SIG-M5 (cell line): ENCODE results near the gene CUL3.

Experiments
- DNase-seq: peaks from one replicate; lab custom pipeline; 2025; lab: John Stamatoyannopoulos, UW

CUL3 gene

GRCh38 chr2:224472137-224472536 is 113.0 kb downstream of the CUL3 start:
- DNase-seq, result no peak

DNA sequence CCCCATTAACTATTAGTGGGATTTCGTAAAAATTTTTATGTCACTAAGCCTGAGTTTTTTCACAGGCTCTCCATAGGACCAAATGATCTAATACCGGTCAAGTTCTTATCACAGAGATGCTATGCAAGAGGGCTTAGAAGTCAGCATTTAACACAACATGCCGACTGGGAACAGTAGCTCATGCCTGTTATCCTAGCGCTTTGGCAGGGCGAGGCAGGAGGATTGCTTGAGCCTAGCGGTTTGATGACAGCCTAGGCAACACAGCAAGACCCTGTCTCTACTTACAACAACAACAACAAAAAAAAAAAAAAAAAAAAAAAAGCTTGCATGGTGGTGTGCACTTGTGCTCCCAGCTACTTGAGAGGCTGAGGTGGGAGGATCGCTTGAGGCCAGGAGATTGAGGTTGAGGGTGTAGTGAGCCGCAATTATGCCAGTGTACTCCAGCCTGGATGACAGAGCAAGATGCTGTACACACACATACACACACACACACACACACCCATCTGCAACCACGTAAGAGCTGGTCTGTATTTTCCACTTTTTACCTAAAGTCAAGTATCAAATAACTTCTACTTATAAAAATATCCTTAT is 115.7 kb downstream of the CUL3 start:
- DNase-seq, result no peak

- DNase-seq, result no peak
Measured at GRCh38 chr2:224466304-224466895, 118.8 kb downstream of the CUL3 start.

DNA sequence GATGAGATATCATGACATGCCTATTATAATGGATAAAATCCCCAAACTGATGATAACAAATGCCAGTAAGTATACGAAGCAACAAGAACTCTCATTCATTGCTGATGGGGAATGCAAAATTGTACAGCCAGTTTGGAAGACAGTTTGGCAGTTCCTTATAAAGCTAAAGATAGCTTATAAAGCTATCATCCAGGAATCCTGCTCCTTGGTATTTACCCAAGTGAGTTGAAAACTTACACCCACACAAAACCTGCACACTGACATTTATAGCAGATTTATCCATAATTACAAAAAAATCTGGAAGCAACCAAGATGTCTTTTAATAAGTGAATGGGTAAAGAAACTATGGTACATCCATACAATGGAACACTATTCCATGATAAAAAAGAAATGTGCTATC is 123.8 kb downstream of the CUL3 start:
- DNase-seq, result no peak

GRCh38 chr2:224457408-224458096 is 127.6 kb downstream of the CUL3 start:
- no peak for DNase-seq

- no peak for DNase-seq
Measured at GRCh38 chr2:224453892-224454291, 131.3 kb downstream of the CUL3 start.

GRCh38 chr2:224449212-224450147 is 135.7 kb downstream of the CUL3 start:
- no peak for DNase-seq

- no peak for DNase-seq
Measured at GRCh38 chr2:224448236-224448635, 136.9 kb downstream of the CUL3 start.

- DNase-seq, result no peak
Measured at GRCh38 chr2:224444783-224445182, 140.4 kb downstream of the CUL3 start.

GRCh38 chr2:224444021-224444420 is 141.1 kb downstream of the CUL3 start:
- DNase-seq, result no peak

DNA sequence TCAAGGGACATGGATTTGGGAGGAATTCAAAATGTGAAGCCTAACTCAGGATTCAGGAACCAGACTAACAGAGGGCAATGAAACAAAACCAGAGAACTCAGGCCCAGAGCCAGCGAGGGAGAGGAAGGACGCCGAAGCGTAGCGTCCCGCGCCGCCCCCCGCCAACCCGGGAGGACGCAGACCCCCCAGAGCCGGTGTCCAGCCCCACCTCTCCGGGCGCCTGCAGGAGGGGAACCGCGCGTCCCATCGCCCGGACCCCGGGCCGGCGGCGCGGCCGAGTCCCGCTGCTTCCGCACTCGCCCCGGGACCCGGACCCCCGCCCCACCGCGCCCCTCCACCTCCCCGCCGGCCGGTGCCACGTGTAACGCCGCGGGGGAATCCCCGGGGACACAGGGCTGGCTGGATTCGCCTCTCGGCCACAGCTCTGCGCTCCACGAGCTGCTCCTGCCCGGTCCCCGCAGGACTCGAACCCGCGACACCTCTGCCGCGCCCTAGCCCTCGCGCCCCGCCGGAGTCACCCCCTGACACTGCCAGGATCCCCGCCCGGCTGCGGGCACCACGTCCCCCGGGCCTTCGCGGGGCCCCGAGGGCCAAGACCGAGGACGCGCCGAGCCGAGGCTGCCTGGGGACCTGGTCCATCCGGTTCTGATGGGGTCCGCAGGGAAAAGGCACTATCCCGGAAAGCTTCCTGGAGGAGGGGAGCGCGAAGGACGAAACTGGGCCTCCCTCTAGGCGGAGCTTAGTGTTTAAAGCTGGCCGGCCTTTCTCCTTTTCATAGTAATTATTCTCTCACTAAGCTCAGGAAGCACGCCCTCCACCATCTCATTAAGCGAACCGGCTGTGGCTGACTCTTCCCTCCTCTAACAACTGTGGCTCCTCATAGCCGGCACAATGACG is 142.8 kb downstream of the CUL3 start:
- DNase-seq, result no peak

DNA sequence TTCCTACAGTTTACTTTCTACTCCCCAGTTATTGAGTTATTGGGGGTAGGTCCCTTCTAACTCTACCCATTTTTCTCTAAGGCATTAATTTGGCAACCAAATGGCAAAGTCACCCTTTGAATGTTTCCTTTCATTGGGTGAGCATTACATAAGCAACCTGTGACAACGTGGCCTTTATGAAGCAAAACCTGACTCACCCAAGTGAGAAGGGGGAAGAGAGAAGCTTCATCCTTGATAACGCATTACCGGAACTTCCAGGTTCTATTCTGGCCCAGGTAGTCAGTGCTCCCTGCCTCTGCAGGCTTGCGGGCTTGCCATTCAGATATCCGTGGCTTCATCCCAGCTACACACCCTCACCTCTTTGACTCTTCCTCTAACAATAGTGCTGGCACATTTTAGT is 144.2 kb downstream of the CUL3 start:
- no peak for DNase-seq

DNA sequence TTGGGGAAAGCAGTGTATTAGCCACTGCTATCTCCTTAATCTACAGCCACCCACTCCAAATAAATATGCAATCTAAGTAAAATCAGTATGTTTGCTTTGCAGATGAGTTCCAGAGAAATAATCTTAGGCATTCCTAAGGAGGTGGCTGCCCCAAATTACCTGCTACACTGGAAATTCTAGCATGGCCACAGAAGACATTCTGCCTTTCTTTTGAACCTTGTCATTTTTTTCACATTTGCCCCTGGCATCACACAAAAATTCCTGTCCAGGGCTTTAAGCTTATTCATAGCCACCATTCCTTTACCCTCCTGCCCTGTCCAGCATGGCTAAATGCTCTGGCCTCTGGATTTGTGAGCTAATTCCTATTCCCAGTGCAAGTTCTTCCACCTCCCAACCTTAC is 146.4 kb downstream of the CUL3 start:
- no peak for DNase-seq

GRCh38 chr2:224436634-224437033 is 148.5 kb downstream of the CUL3 start:
- DNase-seq, result no peak

GRCh38 chr2:224434618-224435017 is 150.5 kb downstream of the CUL3 start:
- DNase-seq, result no peak

DNA sequence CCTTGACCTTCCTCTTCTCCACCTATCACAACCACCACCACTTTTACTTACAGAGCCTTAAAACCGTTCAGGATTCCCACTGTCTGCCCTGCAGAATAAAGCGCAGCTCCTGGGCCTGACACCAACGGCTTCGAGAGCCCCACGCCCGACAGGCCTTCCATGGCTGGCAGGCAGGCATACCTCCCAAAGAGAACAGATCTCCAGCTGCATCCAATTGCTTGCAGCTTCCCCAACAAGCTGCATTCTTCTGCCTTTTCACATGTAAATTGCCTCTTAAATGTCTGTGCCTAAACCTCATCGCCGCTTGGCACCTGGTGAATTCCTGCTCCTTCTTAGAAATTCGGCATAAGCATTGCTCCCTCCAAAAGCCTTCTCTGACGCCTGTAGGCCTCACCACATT is 151.7 kb downstream of the CUL3 start:
- DNase-seq, result no peak

GRCh38 chr2:224432003-224432579 is 153.1 kb downstream of the CUL3 start:
- DNase-seq, result no peak

DNA sequence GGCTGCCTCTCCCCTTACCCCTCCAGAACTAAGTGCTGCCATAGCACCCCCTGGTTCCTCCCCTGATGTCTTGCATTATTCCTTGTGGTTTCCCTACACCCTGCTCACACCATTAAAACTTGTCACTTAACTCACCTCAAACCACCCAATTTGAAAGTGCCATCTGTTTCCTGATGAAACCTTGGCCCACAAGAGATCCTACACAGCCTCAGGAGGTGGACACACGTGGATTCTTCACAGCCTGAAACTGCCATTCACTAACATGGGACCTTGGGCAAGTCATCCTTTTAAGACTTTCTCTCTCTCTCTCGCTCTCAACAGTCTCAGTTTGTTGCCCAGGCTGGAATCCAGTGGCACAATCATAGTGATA is 155.7 kb downstream of the CUL3 start:
- no peak for DNase-seq

DNA sequence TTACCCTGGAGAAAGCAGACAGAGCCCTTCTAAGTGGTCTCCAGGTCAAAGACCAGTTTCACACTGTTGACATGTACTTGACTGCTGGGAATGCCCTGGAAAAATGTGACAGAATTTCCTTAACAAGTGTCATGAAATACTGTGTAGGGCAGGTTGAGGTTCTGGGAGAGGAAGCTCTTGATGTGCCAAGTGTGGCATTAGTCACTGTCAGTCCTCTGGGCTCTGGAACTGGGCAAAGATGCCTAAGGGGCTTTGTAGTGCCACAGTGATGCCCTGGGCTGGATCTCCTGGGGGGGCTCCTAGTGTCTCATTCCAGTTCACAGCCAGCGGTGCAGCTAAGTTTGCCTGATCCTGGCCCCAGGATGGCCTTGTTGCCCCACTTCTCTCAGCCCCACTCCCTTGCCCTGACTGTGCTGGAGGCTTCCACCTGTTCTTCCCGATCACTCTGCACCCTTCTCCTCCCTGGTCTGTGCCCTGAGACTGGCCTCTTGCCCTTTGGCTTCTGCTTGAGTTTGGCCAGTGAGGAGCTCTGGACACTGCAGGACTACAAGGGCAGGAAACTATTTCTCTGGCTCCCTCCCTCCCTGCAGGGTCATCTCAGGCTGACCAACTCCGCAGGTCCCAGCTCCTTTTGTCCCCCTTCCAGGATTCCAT is 156.2 kb downstream of the CUL3 start:
- DNase-seq, result no peak

DNA sequence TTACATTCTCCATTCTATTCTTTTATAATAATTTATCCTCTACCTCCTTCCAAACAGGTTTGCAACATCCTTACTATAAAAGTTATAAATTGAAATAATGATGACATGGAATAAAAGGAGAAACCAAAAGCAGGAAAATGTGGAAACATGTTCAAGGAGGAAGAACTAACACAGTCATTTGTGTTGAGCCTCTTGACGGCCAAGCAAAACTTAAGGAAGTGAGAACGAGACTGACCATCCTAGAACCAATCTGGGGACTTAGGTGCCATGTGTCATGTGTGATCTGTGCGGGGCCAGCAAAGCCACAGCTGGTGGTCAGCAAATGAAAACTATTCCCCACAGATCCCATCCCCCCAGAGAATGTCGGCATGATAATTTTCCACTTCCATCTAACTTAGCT is 157.7 kb downstream of the CUL3 start:
- no peak for DNase-seq

GRCh38 chr2:224426656-224427055 is 158.5 kb downstream of the CUL3 start:
- no peak for DNase-seq
